NCI-H1105 (cell line): Measurements from ENCODE around the gene PRR7.

ENCODE experiments used
- DNase-seq: peaks from one replicate; lab custom pipeline; 2025; lab: John Stamatoyannopoulos, UW

Gene PRR7

DNA sequence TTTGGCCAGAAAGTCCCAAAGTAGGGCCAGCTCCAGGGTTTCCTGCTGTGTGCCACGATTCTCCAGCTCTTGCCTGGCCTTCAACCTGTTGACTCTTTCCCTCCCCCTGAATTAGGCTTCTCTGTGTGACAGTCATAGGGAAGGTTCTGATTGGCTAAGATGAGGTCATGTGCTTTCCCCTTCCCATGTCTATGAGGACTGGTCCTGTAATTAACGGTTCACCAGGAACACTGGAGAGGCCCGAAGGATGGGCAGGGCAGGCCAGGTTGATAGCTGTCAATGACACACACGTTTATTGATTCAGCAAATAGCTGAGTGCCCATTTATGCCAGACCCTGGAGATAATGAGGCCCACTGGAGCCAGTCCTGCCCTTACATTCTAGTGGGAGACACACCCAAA, 9.0 kb upstream of the PRR7 start:
- no peak for DNase-seq

DNA sequence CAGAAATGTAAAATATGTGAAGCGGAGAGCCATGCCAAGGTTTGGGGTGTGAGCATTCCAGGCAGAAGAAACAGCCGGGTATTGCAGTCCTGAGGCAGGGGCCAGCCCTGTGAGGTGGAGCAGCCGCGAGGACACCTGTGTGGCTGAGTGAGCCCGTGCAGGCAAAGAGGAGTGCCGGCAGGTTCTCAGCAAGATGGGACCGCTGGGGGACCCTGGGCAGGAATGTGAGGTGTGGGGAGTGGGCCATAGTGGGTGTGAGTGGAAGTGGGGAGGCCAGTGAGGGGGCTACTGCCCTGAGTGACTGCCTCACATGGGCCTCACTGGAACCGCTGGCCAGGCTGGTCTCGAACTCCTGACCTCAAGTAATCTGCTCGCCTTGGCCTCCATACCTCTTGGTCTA, 8.1 kb upstream of the PRR7 start:
- no peak for DNase-seq

DNA sequence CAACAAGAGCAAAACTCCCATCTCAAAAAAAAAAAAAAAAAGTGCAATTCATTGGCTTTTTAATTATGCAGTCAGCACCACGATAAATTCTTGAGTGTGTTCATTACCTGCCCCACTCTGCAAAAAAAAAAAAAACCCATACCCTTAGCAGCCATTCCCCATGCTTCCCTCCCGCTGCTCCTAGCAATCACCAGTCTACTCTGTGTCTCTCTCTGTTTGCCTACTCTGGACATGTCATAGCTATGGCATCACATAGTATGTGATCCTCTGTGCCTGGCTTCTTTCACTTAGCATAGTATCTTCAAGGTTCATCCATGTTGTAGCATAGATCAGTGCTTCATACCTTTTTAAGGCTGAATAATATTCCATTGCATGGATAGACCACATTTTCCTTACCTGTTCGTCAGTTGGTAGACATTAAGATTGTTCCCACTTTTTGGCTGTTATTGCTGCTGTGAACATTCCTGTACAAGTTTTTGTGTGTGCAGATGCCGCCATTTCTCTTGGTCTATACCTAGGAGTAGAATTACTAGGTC, 7.0 kb upstream of the PRR7 start:
- DNase-seq = no peak

DNA sequence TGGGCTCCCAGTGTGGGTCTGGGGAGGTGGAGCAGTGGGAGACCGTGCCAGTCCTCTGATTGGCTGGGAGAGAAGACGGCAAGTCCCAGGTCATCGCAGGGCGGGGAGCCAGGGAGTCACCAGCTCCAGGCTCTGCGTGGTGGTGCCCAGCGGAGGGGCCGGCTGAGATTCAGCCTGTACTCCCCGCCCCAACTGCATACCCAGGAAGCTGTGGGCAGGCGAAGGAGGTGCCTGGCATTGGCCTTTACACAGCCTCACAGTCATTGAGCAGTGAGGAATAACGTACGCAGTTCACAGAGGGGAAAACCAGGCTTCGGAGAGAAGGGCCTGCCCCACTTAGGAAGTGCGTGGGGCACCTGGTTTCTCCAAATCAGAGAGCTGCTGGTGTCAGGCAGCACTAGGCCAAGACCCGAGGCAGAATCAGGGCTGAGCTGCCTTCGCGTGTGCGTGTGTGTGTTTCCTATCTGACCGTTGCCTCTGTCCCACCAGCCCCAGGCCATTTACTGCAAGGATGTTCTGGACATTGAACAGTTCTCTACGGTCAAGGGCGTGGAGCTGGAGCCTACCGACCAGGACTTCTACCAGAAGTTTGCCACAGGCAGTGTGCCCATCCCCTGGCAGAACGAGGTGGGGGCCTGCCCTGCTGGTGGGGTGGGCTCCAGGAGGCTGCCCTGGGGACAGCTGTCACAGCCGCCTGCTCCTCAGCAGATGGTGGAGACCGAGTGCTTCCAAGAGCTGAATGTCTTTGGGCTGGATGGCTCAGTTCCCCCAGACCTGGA, 6.2 kb upstream of the PRR7 start:
- DNase-seq = no peak

DNA sequence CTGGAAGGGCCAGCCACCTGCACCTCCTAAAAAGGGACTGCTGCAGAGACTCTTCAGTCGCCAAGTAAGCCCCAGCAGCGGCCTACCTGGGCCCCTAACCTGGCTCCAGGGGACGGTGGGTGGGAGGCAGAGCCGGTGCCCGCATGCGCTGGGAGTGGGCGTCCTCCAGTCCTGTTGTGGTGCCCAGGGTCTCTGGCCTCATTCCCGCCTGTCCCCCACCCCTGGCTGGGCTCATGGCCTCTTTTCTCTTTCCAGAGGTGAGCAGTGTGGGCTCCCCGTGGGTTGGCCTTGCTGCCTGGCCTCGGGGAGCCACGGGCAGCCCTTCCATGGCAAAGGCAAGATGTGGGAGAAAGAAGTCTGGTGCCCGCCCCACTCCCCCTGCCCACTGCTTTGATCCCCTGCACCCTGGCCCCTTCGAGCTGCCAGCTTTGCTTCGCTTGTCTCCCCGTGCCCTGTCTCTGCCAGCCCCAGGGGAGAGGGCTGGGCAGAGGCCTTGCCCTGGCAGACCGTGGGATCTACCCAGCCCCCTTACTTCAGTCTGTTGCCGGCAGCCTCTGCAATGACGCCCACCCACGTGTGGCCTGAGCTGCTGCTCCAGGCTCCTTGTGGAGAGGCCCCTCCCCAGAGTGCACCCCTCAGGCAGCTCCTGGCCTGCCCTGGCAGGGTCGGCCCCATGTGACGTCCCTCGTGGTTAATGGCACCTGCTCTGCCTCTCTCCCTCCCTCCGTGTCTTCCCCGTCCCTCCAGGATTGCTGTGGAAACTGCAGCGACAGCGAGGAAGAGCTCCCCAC, 5.4 kb upstream of the PRR7 start:
- DNase-seq = no peak

DNA sequence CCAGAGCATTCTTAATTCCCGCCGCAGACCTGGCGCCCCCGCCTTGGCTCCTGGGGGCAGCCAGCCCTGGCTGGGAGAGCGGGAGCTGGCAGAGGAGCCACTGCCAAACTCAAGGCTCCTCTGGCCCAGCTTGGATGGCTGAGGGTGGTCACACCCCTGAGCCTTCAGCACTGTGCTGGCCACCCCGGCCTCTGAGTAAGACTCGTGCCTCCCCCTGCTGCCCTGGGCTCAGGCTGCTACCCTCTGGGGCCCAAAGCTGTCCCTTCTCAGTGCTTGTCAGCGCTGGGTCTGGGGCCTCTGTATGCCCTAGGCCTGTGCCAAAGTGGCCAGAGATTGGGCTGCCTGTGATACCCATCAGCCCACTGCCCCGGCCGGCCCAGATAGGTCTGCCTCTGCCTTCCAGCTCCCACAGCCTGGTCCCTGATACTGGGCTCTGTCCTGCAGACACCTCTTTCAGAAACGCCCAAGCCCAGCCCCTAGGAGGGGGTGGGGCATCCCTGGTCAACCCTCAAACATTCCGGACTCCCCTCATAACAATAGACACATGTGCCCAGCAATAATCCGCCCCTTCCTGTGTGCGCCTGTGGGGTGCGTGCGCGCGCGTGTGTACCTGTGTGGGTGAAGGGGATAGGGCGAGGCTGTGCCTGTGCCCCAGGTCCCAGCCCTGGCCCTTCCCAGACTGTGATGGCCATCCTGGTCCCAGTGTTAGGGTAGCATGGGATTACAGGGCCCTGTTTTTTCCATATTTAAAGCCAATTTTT, 4.4 kb upstream of the PRR7 start:
- DNase-seq = no peak

DNA sequence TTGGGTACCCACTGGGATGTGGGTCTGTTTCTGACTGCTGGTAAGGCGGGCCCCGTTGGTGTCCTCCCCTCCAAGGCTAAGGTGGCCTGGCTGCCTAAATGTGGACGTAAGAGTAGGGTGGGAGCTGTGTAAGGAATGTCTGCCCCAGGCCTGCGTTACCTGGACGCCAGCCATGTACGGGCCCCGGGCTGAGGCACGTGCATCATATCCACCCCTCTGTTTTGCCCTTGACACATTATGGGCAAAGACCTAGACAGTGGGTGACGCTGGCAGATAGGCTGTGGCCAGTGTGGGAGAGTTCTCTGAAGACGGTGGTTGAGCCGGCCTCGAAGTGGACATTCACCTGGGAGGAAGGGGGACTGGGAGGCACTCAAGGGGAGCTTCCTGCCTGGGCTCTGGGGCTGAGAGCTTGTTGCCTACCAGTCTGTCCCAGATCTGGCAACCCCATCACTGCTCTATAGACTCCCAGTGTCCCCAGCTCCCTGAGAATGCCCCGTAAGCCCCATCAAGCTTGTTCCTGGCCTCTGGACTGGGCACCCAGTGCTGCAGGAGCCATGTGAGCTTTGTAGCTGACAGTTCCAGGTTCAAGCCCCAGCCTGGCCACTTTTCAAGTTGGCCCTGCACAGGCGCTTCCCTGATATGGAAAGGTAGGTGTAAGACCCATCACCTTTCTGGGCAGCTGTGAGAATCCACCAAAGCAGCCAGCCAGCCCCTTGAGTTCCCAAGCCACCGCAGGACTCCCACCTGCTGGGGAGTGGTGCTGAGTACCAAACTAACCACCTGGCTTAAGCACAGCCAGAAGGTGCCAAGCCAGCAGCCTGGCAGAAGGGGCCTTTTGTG, 3.2 kb upstream of the PRR7 start:
- no peak for DNase-seq

DNA sequence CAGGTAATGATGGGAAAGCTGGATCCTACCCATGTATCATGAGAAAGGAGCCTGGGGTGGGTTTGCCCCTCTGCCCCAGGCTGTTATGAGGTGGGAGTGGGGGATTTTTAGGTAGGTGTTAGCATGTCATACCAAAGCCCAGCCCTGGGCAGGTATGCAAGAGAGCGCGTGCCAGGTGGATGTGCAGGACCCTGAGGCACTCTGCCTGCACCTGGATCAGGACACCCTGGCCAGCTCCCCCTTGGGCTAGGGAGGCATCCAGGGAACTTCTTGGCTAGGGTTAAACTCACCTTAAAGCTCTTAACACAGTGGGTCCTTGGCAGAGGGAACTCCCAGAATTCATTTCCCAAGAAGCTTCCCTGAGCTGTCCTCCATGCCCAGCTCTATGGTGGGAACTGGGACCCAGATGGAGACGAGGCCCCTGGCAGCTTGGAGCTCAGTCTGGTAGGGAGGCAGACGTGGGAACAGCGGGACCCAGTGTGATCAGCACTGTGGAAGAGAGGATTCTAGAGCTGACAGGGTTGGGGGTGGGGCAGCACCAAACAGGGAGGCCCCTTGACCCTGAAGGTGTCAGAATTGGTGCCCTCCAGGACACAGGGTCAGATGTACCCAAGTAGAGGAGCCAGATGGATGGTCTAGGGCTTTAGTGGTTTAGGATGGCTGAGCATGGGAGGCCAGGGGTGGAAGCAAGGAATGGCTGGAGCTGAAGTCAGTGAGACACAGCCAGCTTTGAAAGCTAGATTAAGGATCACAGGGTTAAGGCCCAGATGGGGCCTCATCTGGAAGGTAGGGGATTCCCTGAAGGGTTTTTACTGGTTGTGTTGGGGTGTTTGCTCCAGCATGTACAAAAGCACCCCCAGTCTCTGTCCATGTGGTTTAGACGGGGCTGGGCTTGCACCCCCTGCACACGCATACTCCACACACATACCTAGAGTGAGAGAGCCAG, 2.2 kb upstream of the PRR7 start:
- no peak for DNase-seq

DNA sequence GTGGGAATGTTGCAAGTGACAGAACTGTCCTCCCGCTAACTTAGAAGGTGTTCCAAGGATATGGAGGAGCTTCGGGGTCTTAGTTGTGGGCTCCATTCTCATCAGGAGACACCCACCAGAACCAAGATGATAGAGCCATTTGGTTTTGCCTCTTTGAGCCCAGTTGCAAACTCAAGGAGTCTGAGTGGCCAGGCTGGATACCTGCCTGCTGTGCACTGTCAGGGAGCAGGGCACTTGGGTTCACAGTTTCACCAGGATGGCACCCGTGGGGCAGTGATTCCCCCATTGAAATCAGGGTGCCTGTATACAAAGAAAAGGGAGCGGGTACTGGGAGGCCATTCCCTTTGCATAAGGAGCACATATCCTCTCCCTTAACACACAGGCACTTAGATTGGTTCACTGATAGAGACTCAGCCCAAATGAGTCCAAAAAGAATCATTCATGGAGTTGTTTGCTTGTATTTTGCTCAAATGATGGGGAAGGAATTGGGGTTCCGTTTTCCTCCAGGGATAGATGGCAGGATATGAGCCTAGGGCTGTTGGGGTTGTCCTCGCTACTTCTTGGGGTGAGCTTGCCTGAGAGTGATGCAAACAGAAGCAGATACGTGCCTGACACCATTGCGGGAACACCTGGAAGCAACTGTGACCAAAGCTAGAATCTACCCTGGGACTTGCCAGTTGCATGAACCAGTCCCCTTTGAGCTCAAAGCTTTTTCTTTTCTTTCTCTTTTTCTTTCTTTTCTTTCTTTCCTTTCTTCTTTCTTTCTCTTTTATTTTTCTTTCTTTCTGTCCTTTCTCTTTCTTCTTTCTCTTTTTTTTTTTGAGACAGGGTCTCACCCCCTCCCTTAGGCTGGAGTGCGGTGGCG, 1.3 kb upstream of the PRR7 start:
- DNase-seq = no peak

DNA sequence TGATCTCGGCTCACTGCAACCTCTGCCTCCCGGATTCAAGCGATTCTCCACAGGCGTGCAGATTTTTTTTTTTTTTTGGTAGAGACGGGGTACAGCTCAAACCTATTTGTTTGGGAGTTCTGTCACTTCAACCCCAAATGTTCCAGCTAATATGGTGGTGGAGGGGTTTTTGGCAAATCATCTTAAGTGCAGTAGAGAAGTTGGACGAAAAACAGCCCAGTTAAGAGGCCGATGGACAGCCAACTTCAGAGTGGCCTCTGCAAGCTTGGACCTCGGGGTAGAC, 756 bp upstream of the PRR7 start:
- no peak for DNase-seq

DNA sequence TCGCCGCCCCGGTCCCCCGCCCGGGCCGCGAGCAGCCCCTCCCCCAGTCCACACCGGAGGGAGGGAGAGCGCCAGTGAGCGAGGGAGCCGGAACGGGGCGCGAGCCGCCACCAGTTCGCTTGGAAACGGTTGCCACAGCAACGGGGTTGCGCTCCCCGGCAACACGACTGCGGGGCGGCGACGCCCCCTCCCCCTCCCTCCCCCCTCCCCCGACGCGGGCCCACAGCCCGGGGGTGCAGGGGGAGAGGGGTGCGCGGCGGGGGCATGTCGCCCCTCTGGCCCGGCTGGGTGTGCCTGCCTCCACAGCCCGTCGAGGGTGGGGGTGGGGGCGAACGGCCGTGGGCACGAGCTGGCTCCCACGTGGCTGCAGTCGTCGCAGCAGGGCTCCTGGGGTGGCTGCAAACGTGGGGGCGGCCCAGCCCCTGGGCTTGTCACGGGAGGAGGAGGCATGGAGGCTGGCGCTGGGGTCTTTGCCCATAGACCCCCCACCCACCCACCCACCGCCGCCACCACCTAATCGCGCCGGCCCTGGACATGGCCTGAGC, 524 bp downstream of the PRR7 start:
- DNase-seq = peak; percentile 63

DNA sequence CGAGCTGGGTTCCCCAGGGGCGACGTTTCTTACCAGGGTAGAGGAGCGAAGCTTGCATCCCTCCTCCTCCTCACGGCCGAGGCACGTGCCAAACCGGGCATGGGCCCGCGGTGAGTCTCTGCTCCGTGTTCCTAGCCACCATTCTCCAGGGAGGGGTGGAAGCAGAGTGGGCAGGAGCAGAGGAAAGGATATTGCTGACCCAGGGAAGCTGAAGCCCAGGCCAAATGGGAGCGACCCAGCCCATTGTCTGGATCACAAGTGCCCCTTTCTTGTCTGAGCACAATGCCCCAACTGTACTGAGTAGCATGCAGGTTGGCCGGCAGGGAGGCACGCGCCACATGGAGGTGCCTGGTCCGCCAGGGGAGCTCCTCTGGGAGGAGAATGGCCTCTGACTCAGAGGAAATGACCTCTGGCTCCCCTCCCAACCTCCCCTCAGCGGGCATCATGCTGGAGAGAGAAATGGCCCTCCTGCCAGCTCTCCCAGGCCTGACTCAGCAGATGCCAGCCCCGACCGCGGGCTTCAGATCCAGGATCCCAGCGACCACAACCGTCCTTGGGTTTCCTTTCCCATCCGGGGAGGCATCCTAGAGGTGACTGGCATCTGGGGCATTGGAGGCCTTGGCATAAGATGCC, 1.1 kb downstream of the PRR7 start:
- DNase-seq = no peak

DNA sequence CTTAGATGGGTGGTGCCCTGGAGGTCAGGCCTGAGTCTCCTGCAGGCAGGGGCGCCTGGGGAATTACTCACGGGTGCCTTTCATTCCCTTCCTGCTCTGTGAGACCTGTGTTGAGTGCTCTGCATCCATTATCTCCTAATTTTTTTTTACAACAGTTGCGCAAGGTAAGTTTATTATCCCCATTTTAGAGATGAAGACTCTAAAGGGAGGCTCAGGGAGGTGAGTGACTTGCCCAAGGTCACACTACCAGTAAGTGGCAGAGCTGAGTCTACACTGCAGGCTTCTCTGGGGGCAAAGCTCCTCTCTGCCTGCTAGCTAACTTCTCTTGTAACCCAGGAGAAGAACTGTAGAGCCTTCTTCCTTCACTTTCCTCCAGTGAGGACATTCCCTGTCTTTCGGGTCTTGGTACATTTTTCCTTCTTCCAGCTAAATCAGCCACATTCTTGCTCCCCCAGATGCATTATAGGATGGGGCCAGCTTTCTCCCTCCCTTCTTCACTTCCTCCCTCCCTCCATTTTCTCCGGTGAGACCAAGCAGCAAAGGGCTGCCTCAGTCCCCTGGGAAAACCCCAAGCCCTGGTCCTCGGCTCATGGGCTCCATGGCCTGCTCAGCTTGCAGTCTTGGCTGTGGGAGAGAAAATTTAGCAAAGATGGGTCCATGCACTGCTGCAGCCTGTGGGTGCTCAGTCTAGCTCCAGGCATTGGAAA, 1.8 kb downstream of the PRR7 start:
- DNase-seq = no peak

DNA sequence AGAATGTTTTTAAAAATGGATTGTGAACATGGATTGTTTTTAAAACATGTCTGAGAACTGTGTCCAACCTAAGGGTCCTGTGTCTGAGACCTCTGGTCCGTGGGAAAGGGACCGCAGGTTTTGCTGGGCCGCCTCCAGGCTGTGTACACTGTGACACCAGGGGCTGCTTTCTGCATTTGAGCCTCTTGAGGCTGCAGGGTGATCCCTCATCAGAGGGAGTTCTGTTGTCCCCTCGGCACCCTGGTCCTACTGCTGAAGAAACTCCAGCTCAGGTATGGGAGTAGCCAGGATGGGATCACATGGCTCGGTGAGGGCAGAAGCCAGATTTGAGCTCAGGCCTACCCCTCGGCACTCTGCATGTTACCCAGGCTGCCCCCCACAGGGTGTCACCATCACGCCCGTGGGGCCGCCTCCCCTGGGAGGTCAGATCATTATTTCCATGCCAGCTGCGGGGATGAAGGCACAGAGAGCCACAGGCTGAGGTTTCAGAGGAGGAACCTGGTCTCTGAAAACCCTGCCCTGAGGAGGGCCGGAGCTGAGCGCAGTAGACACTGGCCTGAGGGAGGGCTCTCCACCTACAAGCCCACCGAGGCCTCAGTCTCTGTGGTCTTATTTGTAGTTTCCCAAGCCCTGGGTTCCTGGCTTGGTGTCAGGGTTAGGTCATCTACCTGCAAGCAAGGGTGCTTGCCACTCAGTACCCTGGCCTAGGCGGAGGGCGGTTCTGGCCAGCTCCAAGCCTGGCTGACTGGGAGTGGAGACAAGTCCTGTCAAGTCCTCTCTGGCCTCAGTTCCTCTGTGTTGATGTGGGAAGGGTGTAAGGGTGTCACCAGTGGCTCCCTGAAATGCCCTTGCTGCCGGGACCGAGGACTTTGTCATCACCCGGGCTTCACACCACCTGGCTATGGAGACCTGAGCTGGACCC, 2.8 kb downstream of the PRR7 start:
- no peak for DNase-seq

DNA sequence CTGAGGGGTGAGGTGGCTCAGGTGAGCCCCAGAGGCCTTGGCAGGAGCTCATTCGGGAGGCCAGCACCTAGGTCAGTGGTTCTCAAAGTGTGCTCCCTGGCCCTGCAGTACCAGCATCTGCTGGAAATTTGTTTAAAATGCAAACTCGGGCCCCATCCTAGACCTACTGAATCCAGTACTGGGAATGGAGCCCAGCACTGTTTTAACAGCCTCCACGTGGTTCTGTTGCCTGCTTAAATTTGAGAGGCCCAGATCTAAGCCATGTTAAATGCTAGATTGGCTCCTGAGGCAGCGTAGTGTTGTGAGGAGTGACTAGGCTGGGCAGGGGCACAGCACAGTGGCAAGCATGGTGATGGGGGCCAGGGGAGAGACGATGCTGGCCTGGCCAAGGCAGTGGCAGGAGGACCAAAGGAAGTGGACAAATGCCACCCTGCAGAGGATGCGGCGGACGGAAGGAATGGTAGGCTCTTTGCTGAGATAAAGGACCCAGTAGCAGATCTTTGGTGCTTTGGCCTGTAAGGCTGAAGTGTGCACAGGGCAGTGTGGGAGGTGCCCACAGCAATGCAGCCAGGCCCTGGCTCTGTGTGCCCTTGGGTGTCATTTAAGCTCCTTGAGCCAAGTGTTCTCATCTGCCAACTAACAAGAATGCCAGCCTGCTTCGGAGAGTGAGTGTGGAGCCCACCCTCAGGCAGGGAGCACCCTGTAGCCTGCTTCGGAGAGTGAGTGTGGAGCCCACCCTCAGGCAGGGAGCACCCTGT, 4.2 kb downstream of the PRR7 start:
- no peak for DNase-seq
